ENCODE data around the gene PRKG1.
"Not testable (repeated sequence)": the region's sequence is repeated elsewhere in the genome, so short reads cannot be mapped to it uniquely, and the experiment has no call there.

The PRKG1 gene

GRCh38 chr10:51270936-51271530 lies 196.7 kb downstream of the PRKG1 start:
- DNase-seq (ENCODE audit: low spot score) = no peak

DNA sequence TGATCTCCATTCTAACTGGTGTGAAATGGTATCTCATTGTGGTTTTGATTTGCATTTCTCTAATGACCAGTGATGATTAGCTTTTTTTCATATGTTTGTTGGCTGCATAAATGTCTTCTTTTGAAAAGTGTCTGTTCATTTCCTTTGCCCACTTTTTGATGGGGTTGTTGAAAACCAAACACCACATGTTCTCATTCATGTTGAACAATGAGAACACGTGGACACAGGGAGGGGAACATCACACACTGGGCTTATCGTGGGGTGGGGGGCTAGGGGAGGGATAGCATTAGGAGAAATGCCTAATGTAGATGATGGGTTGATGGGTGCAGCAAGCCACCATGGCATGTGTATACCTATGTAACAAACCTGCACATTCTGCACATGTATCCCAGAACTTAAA lies 197.8 kb downstream of the PRKG1 start:
- not testable (repeated sequence) for DNase-seq (ENCODE audit: low spot score)

GRCh38 chr10:51272555-51272954 lies 198.3 kb downstream of the PRKG1 start:
- DNase-seq (ENCODE audit: low spot score) = no peak

DNA sequence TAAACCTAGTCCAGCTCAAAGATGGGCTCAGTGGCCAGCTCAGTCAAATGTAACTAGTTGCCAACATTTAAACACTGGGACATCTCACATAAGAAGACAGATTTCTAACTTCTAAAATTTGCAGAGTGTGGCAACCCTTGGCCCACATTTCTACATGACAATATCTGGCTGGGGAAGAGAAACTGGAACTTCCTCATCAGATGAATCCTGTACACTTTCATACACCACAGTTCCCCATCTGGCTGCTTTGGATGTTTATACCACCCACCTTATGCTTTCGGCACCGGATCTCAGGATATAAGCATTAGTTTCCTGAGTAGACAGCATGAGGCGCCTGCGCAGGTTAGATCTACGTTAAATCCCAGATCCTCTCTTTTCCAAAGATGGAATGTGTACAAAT lies 199.3 kb downstream of the PRKG1 start:
- no peak for DNase-seq (ENCODE audit: low spot score)

GRCh38 chr10:51276097-51276496 lies 201.8 kb downstream of the PRKG1 start:
- not testable (repeated sequence) for DNase-seq (ENCODE audit: low spot score)

DNA sequence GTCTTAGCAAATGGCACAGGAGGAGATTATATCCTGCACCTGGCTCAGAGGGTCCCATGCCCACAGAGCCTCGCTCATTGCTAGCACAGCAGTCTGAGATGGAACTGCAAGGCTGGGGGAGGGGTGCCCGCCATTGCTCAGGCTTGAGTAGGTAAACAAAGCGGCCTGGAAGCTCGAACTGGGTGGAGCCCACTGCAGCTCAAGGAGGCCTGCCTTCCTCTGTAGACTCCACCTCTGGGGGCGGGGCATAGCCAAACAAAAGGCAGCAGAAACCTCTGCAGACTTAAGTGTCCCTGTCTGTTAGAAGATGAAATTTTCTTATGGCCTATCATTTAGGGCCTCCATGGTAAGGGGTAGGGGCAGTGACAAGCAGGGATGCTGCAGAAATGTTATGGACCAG lies 207.1 kb downstream of the PRKG1 start:
- DNase-seq (ENCODE audit: low spot score) = not testable (repeated sequence)

DNA sequence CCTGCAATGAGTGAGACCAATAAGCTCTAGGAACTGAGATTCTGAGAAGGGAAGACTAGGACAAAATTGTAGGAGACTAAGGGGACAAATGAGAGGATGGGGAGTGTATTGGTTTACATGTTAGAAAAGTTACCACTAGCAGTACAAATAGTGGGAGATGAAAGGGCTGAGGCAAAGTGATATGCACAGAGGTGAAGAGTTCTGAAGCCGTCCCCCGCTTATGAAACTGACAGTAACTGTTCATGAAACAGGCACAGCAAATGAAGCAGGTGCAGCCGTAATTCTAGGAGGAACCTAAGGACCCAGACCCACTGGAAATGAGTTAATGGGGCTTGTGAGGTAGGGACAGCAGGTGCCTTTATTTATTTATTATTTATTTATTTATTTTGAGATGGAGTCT lies 211.3 kb downstream of the PRKG1 start:
- no peak for DNase-seq (ENCODE audit: low spot score)

DNA sequence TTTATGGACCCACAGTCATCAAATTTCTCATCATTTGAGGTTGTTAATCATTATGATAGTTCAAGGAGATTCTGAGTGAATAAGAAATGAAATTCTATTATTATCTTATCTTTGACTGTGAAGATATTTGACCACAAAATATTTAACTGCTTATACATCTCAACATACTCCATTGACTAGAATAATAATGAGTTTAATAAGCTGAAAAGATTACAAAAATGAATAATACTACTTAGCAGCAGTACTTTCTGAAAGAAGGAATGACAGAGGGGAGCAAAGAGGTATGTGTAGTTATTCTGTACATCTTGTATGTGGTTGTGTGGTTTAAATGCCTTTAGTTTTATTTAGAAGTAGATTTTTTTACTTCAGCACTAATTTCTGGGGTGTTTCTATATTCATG lies 214.2 kb downstream of the PRKG1 start:
- no peak for DNase-seq (ENCODE audit: low spot score)

DNA sequence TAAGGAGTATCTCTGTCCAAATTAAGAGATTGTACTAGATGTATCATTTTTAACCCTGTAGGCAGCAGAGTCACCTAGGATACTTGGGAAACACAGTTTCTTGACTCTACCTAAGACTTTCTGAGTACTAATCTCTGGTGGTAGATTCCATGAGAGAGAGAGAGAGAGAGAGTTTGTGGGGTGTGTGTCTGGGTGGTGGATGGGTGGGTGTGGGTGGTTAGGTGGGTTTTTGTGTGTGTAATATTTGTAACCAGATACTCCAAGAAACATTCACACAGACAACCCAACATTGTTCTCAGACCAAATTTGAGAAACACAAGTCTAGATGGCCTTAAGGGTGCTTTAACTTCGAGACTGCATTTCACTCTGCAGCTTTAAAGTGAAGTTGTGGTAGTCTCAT lies 215.2 kb downstream of the PRKG1 start:
- no peak for DNase-seq (ENCODE audit: low spot score)

- no peak for DNase-seq (ENCODE audit: low spot score)
These were observed 217.7 kb downstream of the PRKG1 start for GRCh38 chr10:51291961-51292360.

DNA sequence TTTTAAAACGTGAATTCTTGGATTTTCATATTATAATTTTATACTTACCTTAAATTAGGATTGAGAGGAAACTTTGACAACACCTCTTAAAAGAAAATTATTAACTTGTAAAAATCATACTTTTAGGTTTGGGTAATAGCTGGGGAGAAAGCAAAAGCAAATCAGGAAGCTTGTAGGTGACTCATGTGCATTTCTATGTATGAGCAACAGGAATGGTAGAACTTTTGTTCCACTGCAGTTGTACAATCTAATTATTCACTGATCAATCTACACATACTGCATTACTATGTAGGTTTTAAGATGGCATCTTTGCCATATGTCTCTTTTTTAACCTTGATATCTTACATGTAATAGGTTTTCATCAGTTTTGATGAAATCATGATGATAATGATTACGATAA lies 223.2 kb downstream of the PRKG1 start:
- no peak for DNase-seq (ENCODE audit: low spot score)

DNA sequence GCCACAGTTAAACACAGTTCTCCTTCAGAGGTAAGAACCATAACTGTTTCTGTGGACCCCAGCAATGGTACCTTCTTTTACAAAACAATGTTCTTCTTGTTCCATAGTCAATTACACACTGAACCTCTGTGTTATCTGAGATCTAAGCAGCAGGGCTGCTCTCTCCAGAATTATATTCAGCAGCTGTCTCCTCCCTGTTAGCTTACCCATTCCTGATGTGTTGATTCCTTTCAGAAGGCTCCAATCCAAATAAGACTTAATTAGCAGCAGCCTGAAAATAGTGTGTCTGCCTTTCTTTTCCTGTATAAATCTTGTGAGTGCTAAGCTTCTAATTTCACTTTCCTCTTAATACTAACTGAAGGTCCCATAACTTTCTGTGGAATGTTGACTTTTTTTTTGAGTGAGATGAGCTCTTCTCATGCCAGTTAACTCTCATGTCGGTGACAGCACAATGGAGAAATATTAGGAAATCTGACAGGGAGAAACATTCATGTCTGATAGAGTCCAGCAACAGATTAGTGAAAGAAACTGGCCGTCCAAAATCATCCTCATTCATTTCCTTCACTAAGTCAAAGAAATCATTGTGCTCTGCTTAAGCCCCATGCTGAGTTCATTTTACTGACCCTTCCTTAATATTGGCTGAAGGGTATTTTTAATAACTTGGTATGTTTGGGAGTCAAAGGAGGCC lies 226.5 kb downstream of the PRKG1 start:
- DNase-seq (ENCODE audit: low spot score) = no peak

DNA sequence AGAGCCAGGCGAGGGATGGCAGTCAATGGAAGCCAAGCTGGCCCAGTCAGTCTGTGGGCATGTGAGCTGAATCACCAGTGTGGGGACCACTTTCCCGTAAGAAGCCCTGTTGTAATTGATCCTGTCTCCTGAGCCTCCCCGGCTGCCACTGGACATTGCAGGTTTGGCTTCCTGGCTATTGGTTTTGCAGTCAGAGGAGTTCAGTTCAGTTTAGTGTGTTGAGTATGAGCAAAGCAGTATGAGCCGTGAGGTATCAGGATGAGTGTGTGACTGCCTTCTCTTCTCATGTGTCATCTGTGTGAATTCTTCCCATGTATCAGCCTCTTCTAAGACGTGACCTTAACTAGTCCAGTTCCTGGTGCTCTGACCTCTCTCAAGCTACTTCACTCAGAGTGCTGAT lies 227.4 kb downstream of the PRKG1 start:
- no peak for DNase-seq (ENCODE audit: low spot score)

DNA sequence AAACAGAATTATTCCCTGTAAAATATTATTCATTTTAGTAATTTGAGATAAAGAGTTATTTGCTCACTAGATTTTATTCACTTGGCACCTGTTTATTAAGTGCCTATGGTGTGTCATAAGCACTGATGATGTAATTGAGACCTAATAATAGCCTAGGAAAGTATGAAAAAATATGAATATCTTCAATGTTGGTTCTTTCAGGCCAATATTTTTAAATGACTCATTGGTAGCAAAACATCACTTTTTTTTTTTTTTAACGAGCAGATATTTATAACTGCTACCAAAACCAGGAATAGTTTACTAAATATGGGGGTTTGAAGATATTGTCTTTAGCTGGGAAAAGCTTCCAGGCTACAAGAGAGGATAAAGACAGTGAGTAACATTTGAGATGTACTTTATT lies 228.0 kb downstream of the PRKG1 start:
- no peak for DNase-seq (ENCODE audit: low spot score)

DNA sequence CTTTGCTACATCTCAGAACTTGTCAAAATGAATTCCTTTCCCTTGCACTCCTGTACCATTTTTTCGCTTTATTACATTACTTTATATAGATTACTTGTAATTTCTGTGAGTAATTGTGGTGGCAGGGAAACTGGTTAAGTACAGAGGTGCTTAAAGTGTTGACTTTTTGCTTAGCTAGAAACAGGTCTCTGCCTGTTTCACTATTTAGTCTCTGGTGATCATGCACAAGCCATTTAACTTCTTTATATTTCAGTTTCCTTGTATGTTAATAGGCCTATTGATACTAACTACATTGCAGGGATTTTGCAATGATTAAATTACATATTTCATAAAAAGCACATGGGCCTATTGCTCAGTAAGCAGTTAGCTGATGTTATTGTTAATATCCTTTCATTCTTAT lies 233.8 kb downstream of the PRKG1 start:
- no peak for DNase-seq (ENCODE audit: low spot score)

DNA sequence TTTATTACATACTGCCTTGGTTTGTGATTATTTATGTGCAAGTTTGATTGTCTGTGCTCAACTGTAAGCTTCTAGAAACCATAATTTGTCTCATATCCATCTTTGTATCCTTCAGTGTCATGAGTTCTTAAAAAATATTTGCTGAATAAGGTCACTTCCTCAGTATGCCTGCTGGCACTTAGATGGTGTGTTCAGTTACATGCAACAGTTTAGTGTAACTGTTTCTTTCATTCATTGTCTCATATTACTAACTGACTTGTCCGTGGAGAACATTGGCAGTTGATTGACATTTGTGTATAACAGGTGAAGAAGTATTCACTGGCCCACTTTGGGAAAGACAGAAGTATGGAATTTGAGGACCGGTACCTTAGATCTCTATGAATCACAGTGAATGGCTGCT lies 236.9 kb downstream of the PRKG1 start:
- DNase-seq (ENCODE audit: low spot score) = no peak

GRCh38 chr10:51312817-51313216 lies 238.5 kb downstream of the PRKG1 start:
- DNase-seq (ENCODE audit: low spot score) = no peak

DNA sequence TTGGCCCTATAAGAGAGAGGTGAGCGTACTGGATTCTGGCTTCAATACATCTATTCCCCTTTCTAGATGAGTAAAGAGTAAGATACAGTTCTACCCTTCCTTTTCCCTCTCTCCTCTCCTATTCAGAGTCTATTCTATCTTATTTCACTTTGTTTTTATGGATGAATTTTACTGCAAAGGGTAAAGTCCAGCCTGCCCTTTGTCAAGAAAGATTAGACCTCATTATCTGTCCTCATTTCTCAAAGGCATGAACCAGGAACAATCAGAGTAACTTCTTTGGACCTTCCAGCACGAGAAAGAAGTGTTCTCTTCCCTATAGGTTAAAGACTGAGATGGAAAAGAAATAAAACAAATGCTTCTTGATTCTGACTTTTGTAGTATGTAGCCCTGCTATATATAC lies 239.0 kb downstream of the PRKG1 start:
- no peak for DNase-seq (ENCODE audit: low spot score)

DNA sequence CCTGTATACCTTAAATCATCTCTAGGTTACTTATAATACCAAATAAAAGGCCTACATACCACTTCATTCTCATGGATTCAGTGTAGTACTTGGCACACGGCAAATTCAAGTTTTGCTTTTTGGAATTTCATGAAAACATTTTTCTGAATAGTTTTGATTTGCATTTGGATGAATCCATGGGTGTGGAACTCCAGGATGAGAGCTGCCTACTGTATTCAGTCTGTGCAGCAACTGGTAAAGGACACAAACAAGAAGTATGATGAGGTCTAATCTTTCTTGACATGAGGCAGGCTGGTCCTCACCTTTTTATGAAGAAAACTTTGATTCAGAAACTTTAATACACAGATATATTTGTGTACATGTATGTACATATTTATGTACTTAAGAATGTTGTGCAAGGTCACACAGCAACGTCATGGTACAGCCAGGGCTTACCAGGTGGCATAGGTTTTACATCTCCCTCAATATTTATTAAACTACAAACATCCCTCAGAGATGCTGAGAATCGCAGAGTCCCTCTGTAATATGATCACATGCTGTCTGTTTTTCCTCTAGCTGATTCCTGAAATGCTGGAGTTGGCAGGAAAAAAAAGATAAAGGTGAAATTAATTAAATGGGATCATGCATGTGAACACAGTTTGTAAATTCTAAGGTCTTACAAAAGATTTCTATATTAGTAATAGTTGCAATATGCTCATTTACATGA lies 239.6 kb downstream of the PRKG1 start:
- no peak for DNase-seq (ENCODE audit: low spot score)

DNA sequence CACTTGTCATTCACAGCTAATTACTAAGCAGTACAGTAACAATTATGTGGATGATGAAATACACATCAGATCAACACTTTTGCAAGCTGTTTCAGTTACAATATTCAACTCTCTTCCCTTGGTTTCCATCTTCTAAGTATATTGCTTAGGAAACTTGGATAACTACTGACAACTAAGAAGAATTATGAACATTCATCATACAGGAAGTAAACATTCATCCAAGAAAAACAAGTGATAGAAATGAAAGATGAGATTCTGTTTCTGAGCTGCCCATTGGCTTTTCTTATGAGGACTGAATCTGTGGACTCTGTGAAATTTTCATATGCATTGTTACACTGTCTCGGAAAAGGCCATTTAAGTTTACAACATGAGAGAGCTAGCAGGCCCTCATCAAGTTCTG lies 240.2 kb downstream of the PRKG1 start:
- DNase-seq (ENCODE audit: low spot score) = no peak

- no peak for DNase-seq (ENCODE audit: low spot score)
These were observed 244.3 kb downstream of the PRKG1 start for GRCh38 chr10:51318399-51319172.

GRCh38 chr10:51319173-51319435 lies 244.8 kb downstream of the PRKG1 start:
- DNase-seq (ENCODE audit: low spot score) = no peak

- no peak for DNase-seq (ENCODE audit: low spot score)
These were observed 247.0 kb downstream of the PRKG1 start for GRCh38 chr10:51321300-51321699.

Data from LoVo (cell line).